Natural killer cell treated with Interleukin-12 subunit alpha and Interleukin-12 subunit beta and Interleukin-15 and Interleukin-18, amount 100 ng/mL, for 72 hours (primary cell): Measurements from ENCODE around the gene RNPS1. TPM values are rescaled to one million over a fixed set of nuclear protein-coding genes. Genes with fewer than 3 reads are reported as not detected.

ENCODE experiments used
- ATAC-seq, 2 donors: fragments of 150-1000 bp; cut with Tn5 transposase in 1 of 2; sonication (Bioruptor Pico), chemical (Tn5 transposase) in 1 of 2; 2 replicates each; pipeline ENCODE4 v1.10.0; 2021
- DNase-seq: peaks from one replicate; pipeline ENCODE4 v3.0.0; 2022; ENCODE audit warnings: low spot score
- H3K27ac Mint-ChIP-seq, 2 donors: 1 replicate in 1 of 2; 2 replicates in 1 of 2; pipeline ENCODE4 v1.8.0; 2022; ENCODE audit warnings: mixed read lengths in 2 of 2, mild to moderate bottlenecking in 1 of 2, moderate library complexity in 1 of 2
- H3K27me3 Mint-ChIP-seq, 2 donors: 1 replicate in 1 of 2; 2 replicates in 1 of 2; pipeline ENCODE4 v1.8.0; 2022; ENCODE audit warnings: mixed read lengths in 2 of 2
- H3K36me3 Mint-ChIP-seq: one replicate; pipeline ENCODE4 v1.8.0; 2022; ENCODE audit warnings: mixed read lengths
- H3K4me1 Mint-ChIP-seq, 2 donors: 1 replicate in 1 of 2; 2 replicates in 1 of 2; pipeline ENCODE4 v1.8.0; 2022; ENCODE audit warnings: low read depth in 2 of 2, mixed read lengths in 2 of 2, mild to moderate bottlenecking in 1 of 2
- H3K4me3 Mint-ChIP-seq: one replicate; pipeline ENCODE4 v1.8.0; 2022; ENCODE audit warnings: mixed read lengths
- H3K9me3 Mint-ChIP-seq: 2 replicates; pipeline ENCODE4 v1.8.0; 2022; ENCODE audit warnings: mixed read lengths
- total RNA-seq, 2 donors: library from RNA; stranded (reverse); gene quantifications; one replicate each; pipeline ENCODE4 v1.2.3, GENCODE V29; 2022

Gene RNPS1
- total RNA-seq, 2 donors from 2014 or later: 256 to 334 TPM

DNA sequence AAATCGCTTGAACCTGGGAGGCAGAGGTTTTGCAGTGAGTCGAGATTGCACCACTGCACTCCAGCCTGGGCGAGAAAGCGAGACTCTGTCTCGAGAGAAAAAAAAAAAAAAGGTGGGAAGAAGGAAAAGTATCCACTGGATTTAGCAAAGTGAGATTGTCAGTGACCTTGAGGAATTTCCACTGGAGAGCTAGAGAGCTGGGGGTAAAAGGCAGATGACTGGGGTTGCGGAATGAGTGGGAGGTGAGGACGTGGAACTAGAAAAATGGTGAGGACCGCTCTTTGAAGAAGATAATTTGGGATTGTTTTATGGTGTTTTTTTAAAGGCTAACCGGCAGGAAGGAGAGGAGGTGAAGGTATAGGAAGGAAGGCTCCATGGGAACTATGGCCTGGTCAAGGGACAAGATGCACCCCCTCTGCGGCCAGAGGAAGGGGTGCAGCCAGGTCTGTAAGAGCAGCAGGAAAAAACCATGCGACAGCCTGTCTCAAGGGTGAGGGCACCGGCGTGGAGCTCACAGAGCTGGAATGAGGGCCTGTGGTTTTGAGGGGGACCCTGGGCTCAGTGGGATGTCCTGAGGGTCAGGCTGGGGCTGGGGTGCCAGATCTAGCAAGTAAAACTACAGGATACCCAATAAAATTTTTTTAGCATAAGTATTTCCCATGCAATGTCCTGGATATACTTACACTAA, 63.4 kb downstream of the RNPS1 start:
- no peaks in the 10 kb centered on the region for H3K27me3 Mint-ChIP-seq

More for the DNA sequence above, 63.4 kb downstream of the RNPS1 start:
- H3K9me3 Mint-ChIP-seq: no peaks in the 10 kb centered on the region
- ATAC-seq: no peak
- peak overlapping the region; percentile 81 for H3K4me3 Mint-ChIP-seq
- H3K36me3 Mint-ChIP-seq: peaks cover 6% of the 10 kb centered on the region
- no peak for DNase-seq
- H3K27ac Mint-ChIP-seq: peak overlapping the region; percentile 56 to 71
- peaks cover 21% of the 10 kb centered on the region in 2 donors for H3K4me1 Mint-ChIP-seq

Other genes starting within 250 kb of the RNPS1 start
- gene NPW, start 248.3 kb downstream of the RNPS1 start, total RNA-seq: 1 to 10 TPM; 1.5 to 3.5 TPM
- 1 to 10 TPM; 3.8 to 4.5 TPM for gene NHERF2, start 241.2 kb downstream of the RNPS1 start, total RNA-seq
- 10 to 100 TPM; 12.6 to 40.9 TPM for gene NTHL1, start 220.3 kb downstream of the RNPS1 start, total RNA-seq
- 100 to 1,000 TPM; 106 to 155 TPM for gene TSC2, start 220.1 kb downstream of the RNPS1 start, total RNA-seq
- gene PKD1, start 132.2 kb downstream of the RNPS1 start, total RNA-seq: 100 to 1,000 TPM in 1 of 2 donors, 10 to 100 TPM in 1; 66.4 to 145 TPM
- under 1 TPM in 1 of 2 donors, not detected in 1; 0.89 TPM for gene RAB26, start 119.5 kb downstream of the RNPS1 start, total RNA-seq
- gene TRAF7, start 112.3 kb downstream of the RNPS1 start, total RNA-seq: 10 to 100 TPM; 69.0 to 91.7 TPM
- gene CASKIN1, start 71.5 kb downstream of the RNPS1 start, total RNA-seq: under 1 TPM; 0.14 to 0.26 TPM
- gene MLST8, start 62.7 kb downstream of the RNPS1 start, total RNA-seq: 10 to 100 TPM; 31.2 to 68.9 TPM
- gene BRICD5, start 57.3 kb downstream of the RNPS1 start, total RNA-seq: 10 to 100 TPM in 1 of 2 donors, 1 to 10 TPM in 1; 6.2 to 23.7 TPM
- 10 to 100 TPM; 18.8 to 39.8 TPM for gene PGP, start 53.3 kb downstream of the RNPS1 start, total RNA-seq
- gene E4F1, start 44.5 kb downstream of the RNPS1 start, total RNA-seq: 10 to 100 TPM; 27.5 to 51.8 TPM
- 1 to 10 TPM in 1 of 2 donors, under 1 TPM in 1; 0.88 to 3.5 TPM for gene DNASE1L2, start 31.7 kb downstream of the RNPS1 start, total RNA-seq
- 10 to 100 TPM; 29.1 to 51.1 TPM for gene ECI1, start 16.5 kb downstream of the RNPS1 start, total RNA-seq
- 10 to 100 TPM in 1 of 2 donors, 1 to 10 TPM in 1; 7.3 to 14.9 TPM for gene ABCA3, start 72.6 kb upstream of the RNPS1 start, total RNA-seq
- gene CCNF, start 161.3 kb upstream of the RNPS1 start, total RNA-seq: 10 to 100 TPM; 36.1 to 79.5 TPM
- 10 to 100 TPM in 1 of 2 donors, 1 to 10 TPM in 1; 8.6 to 39.0 TPM for gene TEDC2, start 192.0 kb upstream of the RNPS1 start, total RNA-seq
- not detected for gene NTN3, start 203.2 kb upstream of the RNPS1 start, total RNA-seq
- 10 to 100 TPM; 22.0 to 39.9 TPM for gene TBC1D24, start 207.0 kb upstream of the RNPS1 start, total RNA-seq
- 100 to 1,000 TPM; 103 to 146 TPM for gene ATP6V0C, start 245.8 kb upstream of the RNPS1 start, total RNA-seq